GM21529 (cell line): ENCODE data around the gene MSH6.
A peak's percentile ranks its signal among the peaks of the same experiment; 100 is the strongest.

Experiments used
- ATAC-seq: cut with Tn5 transposase; IDR thresholded peaks from one replicate; pipeline ENCODE4 v1.9.1; 2021; ENCODE audit not compliant: unreplicated experiment

The MSH6 gene

DNA sequence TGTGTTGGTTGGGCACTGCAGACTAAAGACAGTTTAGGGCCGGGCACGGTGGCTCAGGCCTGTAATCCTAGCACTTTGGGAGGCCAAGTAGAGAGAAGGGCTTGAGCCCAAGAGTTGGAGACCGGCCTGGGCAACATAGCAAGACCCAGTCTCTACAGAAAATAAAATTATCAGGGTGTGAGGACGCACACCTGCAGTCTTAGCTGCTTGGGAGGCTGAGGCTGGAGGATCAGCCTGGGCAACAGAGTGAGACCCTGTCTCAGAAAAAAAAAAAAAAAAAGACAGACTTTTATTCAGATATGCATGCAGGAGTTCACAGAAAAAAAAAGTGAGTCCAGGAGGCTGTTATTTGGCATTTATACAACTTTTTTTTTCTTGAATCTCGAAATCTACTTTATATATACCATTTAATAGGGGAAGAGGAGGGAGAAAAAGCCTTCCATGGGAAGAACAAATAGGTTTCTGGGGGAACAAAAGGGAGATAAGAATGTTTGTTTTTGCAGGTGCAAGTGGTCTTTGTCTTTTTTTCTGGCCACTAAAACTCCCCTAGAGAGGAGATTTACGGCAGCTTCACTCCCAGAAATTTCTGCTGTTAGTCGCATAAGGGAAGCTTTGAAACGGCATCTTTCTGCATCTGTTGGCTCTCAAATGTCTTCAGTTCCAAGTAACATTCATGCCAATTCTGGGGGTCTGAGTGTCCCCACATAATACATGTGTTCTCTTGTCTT lies 4.1 kb upstream of the MSH6 start:
- ATAC-seq: no peak

DNA sequence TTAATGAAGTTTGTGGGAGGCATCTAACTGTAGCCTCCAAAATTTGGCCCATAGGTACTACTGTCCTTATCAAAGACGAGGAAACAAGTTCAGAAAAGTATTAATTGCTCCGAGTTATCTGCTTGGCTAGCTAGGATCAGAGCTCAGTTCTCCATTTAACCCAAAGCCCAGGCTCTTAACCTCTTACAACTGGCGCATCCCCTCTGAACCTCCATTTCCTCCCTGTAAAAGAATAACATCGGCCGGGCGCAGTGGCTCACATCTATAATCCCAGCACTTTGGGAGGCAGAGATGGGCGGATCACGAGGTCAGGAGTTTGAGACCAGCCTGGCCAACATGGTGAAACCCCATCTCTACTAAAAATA lies 3.5 kb upstream of the MSH6 start:
- no peak for ATAC-seq

DNA sequence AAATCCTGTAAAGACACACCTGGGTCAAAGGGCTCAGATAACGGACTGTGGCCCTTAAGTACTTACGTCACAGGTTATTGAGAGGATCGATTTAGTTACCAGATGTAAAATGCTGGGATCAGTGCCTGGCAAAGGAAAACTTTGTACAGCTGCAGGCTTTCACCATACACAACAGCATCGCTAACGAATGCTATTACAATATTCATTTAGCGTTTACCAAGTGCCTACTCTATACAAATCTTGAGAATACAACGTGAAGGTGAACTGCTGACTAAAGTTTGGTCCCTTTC lies 619 bp upstream of the MSH6 start:
- no peak for ATAC-seq

GRCh38 chr2:47783486-47784351 lies 774 bp downstream of the MSH6 start:
- ATAC-seq: peak; percentile 31

DNA sequence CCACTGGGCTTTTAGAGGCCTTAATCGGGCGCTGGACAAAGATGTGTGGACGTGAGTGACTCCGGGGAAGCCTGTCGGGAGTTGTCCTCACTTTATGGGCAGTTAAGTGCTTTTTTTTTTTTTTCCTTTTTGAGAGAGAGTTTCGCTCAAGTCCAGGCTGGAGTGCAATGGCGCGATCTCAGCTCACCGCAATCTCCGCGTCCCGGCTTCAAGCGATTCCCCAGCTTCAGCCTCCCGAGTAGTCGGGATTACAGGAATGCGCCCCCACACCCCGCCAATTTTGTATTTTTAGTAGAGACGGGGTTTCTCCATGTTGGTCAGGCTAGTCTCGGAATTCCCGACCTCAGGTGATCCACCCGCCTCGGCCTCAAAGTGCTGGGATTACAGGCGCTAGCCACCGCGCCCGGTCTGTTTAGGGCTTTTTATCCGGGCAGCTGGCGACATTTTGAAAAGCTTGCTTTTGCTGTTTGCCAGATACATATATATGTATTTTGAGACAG lies 1.5 kb downstream of the MSH6 start:
- no peak for ATAC-seq

- no peak for ATAC-seq
Observed at GRCh38 chr2:47785986-47786385, 3.0 kb downstream of the MSH6 start.

- no peak for ATAC-seq
Observed at GRCh38 chr2:47796090-47796697, 13.2 kb downstream of the MSH6 start.

DNA sequence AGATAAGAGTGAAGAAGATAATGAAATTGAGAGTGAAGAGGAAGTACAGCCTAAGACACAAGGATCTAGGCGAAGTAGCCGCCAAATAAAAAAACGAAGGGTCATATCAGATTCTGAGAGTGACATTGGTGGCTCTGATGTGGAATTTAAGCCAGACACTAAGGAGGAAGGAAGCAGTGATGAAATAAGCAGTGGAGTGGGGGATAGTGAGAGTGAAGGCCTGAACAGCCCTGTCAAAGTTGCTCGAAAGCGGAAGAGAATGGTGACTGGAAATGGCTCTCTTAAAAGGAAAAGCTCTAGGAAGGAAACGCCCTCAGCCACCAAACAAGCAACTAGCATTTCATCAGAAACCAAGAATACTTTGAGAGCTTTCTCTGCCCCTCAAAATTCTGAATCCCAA lies 15.7 kb downstream of the MSH6 start:
- no peak for ATAC-seq

GRCh38 chr2:47799031-47799609 lies 16.2 kb downstream of the MSH6 start:
- no peak for ATAC-seq

- no peak for ATAC-seq
Observed at GRCh38 chr2:47801118-47801517, 18.2 kb downstream of the MSH6 start.

DNA sequence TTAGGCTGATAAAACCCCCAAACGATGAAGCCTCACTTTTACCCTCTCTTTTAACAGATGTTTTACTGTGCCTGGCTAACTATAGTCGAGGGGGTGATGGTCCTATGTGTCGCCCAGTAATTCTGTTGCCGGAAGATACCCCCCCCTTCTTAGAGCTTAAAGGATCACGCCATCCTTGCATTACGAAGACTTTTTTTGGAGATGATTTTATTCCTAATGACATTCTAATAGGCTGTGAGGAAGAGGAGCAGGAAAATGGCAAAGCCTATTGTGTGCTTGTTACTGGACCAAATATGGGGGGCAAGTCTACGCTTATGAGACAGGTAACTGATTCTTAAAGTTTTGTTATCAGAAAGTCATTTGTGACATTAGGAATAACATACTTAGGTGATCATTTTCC lies 20.4 kb downstream of the MSH6 start:
- no peak for ATAC-seq

DNA sequence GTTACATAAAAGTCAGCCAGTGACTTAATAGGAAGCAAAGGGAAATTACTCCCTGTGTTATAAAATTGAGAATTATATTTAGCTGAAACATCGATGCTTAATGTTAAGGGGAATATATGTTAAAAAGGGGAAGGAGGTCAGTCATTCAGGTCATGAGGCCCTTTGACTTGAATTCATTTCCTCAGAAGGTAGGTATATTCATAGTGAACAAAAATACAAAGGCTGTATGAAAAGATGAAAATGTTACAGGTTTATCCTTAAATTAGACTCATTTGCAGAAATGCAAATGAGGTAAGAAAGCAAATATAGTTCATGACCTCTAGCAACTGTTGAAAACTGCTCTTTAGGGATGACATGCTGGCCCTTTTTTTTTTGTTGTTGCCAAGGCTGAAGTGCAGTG lies 20.8 kb downstream of the MSH6 start:
- ATAC-seq: no peak

DNA sequence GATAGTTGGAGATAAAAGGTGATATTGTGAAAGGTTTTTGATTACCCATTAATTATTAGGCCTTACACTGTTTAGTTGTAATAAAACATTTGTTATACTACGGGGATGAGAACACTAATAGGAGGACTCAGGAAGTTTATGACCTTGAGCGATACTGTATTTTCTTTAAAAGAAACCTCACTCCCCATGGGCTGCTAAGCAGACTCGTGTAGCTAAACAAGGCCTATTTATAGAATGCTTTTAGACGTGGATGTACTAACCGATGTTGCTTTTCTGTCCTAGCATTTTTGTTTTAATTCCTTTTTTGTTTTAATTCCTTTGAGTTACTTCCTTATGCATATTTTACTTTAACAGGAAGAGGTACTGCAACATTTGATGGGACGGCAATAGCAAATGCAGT lies 22.9 kb downstream of the MSH6 start:
- no peak for ATAC-seq

- ATAC-seq: no peak
Observed at GRCh38 chr2:47808614-47809013, 25.7 kb downstream of the MSH6 start.

DNA sequence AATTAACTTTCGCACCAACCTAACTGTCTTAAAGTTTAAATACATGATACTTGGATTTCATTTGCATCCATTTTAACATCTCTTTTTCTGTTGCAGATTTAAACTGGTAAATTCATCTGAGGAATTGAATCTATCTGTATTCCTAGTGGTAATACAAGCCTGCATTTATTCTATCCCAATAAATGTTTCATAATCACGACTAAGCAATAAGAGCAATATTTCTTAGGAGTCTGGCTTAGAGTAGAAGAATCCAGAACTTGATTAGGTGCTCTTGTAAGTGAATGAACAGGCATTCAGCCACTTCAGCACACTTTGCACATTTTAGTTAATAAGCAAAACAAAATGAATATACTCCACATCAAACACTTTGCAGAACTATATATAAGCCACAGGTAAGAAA lies 27.0 kb downstream of the MSH6 start:
- no peak for ATAC-seq

- ATAC-seq: no peak
Observed at GRCh38 chr2:47810850-47811249, 27.9 kb downstream of the MSH6 start.

DNA sequence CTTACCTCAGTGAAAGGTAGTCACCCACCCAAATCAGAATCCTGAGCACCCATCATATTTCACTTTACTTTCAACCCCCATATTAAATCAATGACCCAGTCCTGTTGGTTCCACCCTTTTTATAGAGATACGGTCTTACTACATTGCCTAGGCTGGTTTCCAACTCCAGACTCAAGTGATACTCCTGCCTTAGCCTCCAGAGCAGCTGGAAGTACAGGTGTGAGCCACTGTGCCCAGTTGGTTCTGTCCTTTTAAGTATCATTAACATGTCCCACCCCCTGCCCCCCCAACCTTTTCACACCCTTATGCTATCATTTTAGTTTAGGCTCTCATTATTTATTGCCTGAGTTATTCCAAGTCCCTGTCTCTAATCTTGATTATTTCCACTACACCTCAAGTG lies 28.7 kb downstream of the MSH6 start:
- ATAC-seq: no peak

DNA sequence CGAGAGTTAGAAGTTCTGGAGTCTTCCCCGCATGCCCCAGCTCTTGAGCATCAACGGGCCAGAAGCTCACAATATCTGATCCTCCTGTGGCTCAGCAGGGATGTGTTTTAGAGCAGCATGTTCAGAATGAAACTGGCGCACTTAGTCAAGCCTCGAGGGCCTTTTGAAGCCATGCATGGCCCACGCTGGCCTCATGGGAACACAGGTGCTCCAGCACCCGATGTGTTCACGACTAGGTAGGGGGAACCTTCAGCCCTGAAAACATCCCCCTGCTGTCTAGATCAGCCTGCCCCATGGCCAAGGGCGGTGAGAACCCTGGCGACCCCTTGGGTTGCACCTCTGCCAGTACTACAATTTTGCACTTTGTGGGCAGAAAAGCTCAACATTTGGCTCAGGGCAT lies 32.8 kb downstream of the MSH6 start:
- ATAC-seq: peak; percentile 76

DNA sequence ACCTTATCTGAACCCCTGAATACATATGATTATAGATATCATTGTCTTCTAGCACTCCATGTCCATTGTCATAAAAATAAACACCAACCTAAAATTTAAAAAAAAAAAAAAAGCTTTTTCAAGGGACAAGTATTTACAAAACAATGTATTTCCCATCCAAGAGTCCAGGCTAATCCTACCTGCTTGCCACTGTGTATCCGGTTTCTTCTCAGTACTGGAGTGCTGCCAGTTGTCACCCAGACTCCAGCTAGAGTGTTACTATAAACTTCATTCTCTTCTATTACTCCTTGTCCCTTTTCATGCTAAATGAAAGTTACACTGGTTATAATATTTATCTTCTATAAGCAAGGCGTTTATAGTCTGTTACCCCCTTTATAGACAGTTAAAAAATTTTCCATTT lies 35.8 kb downstream of the MSH6 start:
- ATAC-seq: no peak

GRCh38 chr2:47819834-47820233 lies 36.9 kb downstream of the MSH6 start:
- ATAC-seq: no peak

DNA sequence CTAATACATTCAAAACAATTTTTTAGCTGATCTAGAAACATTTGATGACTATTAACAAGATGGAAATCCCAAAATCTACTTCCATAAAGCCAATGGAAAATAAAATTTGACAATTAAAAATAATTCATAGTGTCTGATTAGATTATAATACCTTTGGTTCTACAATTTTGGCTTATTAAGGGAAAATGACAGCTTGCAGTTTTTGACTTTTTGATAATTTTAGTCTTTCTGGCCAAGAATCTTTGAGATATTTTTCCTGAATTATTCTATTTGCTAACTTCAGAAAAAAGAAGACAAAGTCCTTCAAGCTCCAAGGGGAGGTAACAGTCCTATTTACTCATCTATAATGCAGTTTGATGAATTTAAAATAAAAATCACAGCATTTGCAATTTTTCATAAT lies 39.6 kb downstream of the MSH6 start:
- ATAC-seq: no peak

- peak; percentile 88 for ATAC-seq
Observed at GRCh38 chr2:47833516-47833968, 50.6 kb downstream of the MSH6 start.
